HL-60/S4 (cell line): ENCODE data around the gene CCDC127.
"Not testable (repeated sequence)": the region's sequence is repeated elsewhere in the genome, so short reads cannot be mapped to it uniquely, and the experiment has no call there.

Source experiments
- in situ Hi-C: fragments of 300-500 bp; cut with MboI; formaldehyde crosslinking; loops from 2 replicates; pipeline ENCODE4 v1.14.3; 2022; ENCODE audit warnings: low sequenced_read_pairs

The CCDC127 gene

DNA sequence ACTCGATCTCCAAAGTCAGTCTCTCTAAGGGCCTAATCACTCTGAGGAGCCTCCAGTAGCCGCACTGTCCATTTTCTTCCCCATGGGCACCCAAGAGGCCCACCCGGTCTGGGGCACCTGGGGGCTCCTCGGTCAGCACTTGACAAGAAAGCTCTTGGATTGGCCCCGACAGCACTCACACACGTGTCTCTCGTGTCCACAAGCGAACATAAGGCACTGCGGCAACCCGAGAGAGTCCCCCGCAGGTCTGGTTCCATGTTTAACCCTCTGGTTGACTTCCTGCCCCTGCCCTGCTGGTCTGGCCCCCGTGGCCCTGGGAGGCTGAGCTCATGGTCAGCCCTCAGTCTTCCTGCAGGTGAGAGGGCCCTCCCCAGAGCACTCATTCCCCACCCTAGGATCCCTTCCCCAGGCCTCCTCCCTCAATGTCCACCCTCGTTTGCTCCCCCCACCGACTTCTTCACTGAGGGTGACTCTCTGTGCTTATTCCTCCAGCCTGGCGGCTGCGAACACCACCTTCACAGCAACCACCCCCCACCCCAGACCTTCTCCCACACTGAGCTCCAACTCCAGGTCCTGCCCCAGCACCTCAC lies 43.0 kb downstream of the CCDC127 start:
- in situ Hi-C loops = no loop called here

DNA sequence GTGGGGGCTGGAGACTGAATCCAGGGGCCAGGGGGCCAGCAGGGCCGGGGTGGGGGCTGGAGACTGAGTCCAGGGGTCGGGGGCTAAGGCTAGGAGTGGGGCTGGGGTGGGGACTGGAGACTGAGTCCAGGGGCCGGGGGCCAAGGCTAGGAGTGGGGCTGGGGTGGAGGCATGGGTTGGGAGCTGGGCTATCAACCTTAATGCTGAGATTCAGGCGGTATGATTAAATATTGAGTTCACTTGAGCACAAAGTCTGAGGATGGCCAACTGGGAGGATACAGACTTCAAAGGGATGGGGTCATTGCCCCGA lies 43.7 kb downstream of the CCDC127 start:
- in situ Hi-C loops = no loop called here

DNA sequence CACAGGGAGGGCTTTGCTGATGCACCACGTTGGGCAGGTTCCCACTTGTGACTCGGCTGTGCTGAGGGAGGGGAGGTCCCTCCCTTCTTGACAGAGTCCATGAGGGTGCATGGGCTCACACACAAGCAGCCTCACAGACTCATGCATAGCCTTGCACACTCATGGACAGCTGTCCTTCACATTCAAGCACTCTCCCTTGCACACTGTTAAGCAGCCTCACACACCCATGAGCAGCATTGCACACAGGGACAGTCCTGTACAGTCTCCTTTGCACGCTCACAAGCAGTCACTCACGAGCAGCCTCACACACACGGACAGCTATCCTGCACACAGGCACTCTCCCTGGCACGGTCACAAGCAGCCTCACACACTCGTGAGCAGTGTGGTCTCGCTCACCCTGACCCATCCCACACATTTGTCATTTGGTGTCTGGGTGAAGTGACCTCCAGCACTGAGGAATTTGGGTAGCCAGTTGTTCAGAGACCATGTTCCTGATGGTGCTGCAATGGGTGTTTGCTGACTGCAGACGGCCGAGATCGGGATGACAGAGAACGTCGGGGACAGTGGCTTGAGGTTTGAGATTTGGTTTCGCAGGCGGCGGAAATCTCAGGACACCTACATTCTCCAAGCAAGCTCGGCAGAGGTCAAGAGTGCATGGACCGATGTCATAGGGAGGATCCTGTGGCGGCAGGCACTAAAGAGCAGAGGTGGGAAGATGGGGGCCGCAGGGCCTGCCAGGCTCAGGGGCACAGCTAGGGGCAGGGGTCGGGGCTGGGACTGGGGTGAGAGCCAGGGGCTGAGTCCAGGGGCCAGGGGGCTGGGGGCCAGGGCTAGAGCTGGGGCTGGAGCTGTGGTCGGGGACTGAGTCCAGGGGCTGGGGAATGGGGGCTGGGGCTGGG lies 44.3 kb downstream of the CCDC127 start:
- in situ Hi-C loops = no loop called here

DNA sequence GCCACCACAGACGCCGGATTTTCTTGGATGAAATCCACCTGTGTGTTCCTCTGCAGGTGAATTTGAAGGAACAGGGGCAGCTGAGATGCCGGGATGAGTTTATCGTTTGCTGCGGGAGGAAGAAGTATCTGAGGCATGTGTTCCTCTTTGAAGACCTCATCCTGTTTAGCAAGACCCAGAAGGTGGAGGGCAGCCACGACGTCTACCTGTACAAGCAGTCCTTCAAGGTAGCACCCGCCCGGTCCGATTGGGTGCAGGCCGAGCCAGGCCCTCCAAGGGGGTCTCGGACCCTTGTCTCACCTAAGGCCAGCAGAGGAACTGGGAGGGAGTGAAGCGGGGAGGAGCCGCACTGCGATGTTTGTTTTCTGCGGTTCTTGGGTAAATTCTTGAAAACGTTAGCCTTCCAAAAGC lies 45.1 kb downstream of the CCDC127 start:
- in situ Hi-C loops = no loop called here

DNA sequence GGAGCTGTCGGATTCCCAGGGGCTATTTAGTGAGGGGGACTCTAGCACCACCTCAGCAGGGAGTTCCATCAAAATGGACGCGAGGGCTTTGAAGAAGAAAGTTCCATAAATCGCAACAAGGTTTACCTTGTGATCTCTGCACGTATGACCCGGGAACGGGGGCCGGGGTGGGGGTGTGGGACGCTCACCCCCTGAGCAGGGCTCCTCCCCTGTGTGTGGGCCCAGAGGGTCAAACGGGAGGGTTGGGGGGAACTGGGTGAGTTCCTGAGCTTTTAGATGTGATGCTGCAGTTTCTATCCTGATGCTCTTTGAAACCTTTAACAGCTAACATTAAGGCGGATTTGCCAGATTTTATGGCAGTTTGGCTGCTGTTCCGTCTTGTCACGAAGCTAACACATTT lies 45.5 kb downstream of the CCDC127 start:
- in situ Hi-C loops = no loop called here

DNA sequence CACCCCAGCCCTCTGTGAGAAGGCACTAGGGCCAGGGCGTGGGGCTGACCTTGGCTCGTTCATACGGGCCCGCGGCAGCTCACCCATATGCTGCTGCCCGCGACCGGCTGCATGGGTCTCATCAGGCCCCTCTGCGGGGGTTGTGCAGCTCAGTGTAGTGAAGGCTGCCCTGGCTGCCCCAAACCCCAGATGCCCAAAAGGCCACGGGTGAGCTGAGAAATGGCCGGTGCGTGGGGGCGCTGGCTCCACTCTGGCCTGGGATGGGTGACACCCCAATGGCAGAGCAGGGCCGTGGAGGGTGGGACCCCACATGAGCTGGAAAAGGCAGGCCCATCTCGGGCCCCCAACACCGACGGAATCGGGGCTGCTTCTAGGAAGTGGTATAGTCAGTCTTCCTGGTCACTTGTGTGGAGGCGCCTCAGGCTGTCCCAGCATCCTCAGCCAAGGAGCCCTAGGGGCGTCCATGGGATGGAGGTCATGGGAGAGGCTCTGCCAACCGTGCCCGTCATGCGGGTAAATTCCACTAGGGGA lies 46.1 kb downstream of the CCDC127 start:
- in situ Hi-C loops = no loop called here

DNA sequence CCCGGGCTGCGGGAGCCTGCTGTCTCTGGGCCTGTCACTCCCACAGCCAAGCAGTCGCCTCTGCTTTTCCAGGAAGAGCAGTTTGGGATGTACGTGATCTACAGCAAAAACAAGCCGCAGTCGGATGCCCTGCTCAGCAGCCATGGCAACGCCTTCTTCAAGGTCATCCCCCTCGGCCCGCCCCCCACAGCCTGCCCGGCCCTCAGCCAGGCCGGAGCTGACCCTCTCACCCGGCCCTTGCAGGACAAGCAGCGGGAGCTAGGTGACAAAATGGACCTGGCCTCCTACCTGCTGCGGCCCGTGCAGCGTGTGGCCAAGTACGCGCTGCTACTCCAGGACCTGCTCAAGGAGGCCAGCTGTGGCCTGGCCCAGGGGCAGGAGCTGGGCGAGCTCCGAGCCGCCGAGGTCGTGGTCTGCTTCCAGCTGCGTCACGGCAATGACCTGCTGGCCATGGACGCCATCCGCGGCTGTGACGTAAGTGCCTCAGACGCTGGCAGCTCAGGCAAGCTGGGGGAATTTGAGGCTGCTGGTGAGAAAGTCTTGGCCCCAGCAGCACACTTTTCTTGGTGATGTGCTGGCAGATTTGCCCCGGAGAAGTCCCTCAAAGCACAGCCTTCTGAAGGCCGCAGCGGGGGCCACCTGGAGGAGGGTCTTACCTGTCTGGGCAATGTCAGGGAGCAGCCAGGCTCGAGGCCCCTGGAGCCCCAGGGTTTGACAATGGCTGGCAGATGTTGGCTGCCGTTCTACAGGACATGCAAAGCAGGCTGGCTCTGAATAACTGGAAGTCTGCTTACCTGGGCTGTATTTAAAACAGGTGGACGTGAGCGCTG lies 46.8 kb downstream of the CCDC127 start:
- in situ Hi-C loops = no loop called here

DNA sequence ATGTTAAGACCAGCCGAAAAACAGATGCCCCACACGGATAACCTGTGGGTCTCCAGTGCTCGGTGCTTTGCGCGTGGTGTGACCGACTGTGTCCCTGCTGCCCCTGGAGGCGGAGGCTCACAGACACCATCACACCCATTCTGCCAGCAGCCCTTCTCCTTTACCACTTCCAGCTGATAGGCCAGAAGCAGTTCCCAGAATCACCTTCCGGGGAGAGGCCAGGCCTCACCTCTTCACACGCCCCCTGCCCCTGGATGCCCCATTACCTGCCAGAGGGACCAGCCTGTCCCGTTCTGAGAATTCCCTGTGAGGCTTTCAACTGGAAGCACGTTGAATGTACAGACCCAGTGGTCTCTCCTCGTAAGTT lies 48.2 kb downstream of the CCDC127 start:
- in situ Hi-C loops = no loop called here

DNA sequence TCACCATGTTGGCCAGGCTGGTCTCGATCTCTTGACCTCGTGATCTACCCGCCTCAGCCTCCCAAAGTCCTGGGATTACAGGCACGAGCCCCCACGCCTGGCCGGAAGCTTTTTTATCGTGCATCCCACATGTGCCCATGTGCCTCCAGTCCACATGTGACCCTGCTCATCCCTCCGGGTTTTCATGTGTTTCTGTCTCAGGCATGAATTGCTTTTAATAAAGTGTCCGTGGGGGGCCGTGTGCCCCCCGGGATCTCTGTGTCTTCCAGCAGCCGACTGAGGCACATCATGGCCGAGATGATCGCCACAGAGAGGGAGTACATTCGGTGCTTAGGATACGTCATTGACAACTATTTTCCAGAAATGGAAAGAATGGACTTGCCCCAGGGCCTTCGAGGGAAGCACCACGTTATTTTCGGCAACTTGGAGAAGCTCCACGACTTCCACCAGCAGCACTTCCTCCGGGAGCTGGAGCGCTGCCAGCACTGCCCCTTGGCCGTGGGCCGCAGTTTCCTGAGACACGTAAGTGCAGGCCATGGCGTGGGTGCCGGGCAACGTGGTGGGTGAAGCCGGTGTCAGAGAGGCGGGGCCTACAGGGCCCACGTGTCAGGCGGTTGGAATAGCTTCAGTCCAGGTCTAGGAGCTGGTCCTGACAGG lies 48.8 kb downstream of the CCDC127 start:
- in situ Hi-C loops = no loop called here

DNA sequence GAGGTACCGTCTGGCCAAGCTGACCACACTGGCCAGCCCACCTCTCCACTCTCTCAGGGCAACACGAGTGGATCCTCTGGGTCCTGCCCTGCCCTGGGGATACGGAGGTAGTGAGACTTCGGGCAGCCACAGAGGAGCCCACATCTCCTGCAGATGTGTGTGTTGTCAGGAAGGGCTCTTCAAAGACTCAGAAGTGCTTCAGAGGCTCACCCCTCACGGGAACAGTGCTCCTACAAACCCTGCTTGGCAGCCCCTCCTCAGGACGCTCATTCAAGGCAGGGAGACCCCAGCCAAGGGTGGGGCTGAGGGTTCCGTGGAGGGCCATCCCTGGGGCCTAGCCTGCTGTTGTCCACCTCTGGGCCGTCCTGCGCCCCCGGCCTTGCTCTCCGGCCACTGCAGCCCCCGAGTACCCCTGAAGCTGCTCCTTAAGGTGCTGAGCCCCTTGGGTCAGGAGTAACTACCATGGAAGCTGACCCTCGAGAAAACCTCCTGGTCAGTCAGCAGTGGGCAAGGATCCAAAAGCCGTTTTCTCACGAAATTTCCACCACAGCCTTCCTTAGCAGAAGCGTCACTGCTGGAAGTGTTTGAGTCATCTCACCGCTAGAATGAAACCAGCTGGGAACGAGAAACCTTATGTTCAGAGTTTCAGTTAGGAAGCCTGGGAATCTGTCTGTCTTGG lies 49.8 kb downstream of the CCDC127 start:
- in situ Hi-C loops = no loop called here

DNA sequence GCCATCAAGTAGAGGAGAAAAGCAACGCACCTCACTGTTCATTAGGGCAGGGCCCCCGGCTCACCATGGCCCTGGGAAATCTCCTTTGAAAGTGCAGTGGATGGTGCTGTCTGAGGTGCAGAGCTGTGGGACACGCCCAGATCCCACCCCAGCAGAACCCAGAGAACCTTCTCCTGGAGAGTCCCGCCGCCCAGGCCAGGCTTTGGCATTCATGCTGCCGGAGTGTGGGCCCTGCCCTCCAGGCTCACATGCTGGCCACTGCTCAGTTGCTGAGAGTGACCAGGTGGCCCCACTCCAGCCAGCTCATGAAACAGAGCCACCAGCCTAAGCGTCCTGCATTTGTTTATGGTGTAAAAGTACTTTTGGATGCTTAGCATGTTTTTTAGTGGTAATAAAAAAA lies 50.4 kb downstream of the CCDC127 start:
- in situ Hi-C loops = no loop called here

DNA sequence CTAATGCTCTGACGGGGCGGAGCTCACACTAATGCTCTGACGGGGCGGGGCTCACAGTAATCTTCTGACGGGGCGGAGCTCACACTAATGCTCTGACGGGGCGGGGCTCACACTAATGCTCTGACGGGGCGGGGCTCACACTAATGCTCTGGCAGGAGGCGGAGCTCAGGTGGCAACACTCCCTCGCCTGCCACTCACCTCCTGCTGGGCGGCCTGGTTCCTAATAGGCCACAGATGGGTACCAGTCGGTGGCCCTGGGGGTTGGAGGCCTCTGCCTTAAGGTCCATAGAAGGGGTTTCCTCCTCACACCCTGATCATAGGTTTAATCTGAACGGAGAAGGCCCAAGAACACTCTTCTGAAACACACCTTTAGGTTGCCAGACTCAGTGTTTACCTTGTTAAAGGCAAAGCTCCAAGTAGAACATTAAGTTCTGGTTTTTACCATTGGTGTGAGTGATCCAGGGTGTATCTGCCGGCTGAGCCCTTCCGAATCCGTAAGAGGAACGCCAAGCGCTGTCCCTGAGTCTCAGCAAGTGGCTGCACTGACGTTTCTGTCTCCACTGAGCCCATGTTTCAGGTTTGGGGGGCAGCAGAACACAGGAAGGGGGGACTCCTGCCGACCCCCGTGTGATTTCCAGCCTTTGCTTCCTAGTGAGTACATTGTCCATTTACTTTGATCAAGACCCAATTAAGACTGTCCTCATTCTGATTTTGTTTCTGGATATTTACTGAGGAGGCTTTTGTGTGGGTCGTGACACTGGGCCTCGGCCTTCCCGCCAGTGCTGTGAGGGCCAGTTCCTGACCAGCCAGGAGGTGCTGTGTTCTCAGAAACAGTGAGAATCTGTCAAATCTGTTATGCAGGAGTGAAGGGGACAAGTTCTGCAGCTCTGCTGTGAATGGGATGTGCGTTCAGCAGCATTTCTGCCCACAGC lies 51.2 kb downstream of the CCDC127 start:
- in situ Hi-C loops = no loop called here

DNA sequence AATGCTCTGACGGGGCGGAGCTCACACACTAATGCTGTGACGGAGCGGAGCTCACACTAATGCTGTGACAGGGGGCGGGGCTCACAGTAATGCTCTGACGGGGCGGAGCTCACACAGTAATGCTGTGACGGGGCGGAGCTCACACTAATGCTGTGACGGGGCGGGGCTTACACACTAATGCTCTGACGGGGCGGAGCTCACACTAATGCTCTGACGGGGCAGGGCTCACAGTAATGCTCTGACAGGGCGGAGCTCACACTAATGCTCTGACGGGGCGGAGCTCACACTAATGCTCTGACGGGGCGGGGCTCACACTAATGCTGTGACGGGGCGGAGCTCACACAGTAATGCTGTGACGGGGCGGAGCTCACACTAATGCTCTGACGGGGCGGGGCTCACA lies 53.2 kb downstream of the CCDC127 start:
- in situ Hi-C loops = not testable (repeated sequence)

DNA sequence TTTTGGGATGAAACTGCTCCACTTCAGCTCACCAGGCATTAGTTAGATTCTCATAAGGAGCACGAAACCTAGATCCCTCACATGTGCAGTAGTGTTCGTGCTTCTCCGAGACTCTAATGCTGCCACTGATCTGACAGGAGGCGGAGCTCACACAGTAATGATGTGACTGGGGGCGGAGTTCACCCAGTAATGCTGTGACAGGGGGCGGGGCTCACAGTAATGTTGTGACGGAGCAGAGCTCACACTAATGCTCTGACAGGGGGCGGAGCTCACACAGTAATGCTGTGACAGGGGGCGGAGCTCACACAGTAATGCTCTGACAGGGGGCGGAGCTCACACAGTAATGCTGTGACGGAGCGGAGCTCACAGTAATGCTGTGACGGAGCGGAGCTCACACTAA lies 53.7 kb downstream of the CCDC127 start:
- in situ Hi-C loops = no loop called here

DNA sequence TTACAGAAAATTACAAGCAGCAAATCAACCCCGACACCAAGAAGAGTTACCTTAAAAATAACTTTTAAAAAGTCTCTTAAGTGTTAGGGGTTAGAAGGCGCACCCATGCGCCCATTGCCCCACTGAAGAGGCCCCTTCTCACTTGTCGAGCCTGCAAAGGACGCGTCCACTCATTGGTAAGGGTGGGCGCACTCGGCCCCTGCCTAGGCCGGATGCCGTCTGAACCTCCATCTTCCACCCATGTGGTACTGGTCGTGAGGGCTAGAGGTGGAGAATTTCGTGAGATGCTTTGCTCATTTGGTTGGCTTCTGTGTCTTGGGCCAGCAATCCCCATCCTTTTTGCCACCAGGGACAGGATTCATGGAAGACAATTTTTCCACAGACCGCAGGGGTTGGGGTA lies 54.1 kb downstream of the CCDC127 start:
- in situ Hi-C loops = no loop called here

DNA sequence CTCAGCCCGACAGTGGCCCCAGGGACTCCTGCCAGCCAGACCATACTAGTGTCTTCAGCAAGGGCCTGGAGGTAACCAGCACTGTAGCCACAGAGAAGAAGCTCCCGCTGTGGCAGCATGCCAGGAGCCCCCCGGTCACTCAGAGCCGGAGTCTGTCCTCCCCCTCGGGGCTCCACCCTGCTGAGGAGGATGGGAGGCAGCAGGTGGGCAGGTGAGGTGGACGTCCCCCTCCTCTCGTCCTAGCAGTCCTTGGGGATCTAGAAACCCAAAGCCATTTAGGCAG lies 54.7 kb downstream of the CCDC127 start:
- in situ Hi-C loops = no loop called here

DNA sequence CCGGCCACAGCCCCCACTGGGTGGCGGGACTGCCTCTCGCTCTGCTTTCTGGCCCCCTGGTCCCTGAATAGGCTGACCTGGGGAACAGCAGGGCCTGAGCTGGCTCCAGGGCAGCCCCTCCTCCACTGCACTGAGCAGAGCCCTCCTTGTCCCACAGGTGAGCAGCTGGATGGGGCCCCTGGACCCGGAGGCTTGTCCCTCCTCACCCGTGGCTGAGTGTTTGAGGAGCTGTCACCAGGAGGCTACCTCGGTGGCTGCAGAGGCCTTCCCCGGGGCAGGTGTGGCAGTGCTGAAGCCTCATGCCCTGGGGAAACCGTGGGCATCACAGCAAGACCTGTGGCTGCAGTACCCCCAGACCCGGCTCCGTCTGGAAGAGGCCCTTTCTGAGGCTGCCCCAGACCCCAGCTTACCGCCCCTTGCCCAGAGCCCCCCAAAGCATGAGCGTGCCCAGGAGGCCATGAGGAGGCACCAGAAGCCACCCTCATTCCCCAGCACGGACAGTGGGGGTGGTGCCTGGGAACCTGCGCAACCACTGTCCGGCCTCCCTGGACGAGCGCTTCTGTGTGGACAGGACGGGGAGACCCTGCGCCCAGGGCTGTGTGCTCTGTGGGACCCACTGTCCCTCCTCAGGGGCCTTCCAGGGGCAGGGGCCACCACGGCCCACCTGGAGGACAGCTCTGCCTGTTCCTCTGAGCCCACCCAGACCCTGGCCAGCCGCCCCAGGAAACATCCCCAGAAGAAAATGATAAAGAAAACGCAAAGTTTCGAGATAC lies 55.2 kb downstream of the CCDC127 start:
- in situ Hi-C loops = no loop called here

DNA sequence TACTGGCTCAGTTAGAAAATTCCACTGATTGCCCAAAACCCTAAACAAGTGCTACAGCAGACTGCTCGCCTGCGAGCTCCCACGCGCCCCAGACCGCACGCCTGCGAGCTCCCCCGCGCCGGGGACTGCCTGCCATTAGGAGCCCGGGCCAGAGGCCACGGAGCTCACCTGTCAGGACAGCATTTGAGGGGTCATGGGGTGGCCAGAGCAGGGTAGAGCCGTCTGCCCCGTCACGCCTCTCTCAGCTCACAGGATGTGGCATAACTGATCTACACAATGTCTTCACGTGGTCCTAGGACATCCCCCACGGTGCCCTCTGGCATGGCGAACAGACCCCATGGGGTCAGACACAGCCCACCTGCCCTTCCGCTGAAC lies 55.8 kb downstream of the CCDC127 start:
- in situ Hi-C loops = no loop called here

DNA sequence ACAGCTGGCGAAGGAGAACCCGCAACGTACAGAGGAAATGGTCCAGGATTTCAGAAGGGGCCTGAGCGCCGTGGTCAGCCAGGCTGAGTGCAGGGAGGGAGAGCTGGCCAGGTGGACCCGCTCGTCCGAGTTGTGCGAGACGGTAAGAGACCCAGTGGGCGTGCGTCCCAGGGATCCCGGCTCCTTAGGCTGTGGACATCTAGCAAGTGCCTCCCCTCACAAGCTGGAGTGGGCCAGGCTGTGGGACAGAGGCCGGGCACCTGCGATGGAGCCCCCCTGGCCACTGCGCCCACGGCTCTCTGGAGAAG lies 56.2 kb downstream of the CCDC127 start:
- in situ Hi-C loops = no loop called here
